ENCODE data around the gene SLC35C1. TPM values are rescaled to one million over a fixed set of nuclear protein-coding genes. Genes with fewer than 3 reads are reported as not detected.

The SLC35C1 gene
- total RNA-seq, 1 experiment from 2014 or later, result 14.0 TPM

GRCh38 chr11:45791524-45791923 lies 13.4 kb upstream of the SLC35C1 start:
- Mint-ChIP-seq H3K4me3 (ENCODE audit: unreplicated experiment) (no peak overlapping the region), H3K4me1 (ENCODE audit: low read depth, unreplicated experiment) (no peaks in the 10 kb centered on the region), H3K9me3 (ENCODE audit: unreplicated experiment) (no peaks in the 10 kb centered on the region), H3K36me3 (ENCODE audit: insufficient read depth, unreplicated experiment) (no peaks in the 10 kb centered on the region), H3K27me3 (ENCODE audit: insufficient read depth, unreplicated experiment) (no peaks in the 10 kb centered on the region), H3K27ac (ENCODE audit: unreplicated experiment) (no peak overlapping the region)
- BruUV-seq (replicated peaks), result no TSS peak
- DNase-seq, result no peak
- Histone ChIP-seq H3K4me3 (ENCODE audit: low read depth, low read length) (no peak overlapping the region), H3K36me3 (ENCODE audit: control insufficient read depth, insufficient read depth, low read length) (no peaks in the 10 kb centered on the region), H3K27me3 (replicated peaks; ENCODE audit: control insufficient read depth, insufficient read depth, low read length) (no peaks in the 10 kb centered on the region), H3K4me1 (no peaks in the 10 kb centered on the region), H3K9me3 (no peaks in the 10 kb centered on the region)
- TF ChIP-seq, protein P1, sequence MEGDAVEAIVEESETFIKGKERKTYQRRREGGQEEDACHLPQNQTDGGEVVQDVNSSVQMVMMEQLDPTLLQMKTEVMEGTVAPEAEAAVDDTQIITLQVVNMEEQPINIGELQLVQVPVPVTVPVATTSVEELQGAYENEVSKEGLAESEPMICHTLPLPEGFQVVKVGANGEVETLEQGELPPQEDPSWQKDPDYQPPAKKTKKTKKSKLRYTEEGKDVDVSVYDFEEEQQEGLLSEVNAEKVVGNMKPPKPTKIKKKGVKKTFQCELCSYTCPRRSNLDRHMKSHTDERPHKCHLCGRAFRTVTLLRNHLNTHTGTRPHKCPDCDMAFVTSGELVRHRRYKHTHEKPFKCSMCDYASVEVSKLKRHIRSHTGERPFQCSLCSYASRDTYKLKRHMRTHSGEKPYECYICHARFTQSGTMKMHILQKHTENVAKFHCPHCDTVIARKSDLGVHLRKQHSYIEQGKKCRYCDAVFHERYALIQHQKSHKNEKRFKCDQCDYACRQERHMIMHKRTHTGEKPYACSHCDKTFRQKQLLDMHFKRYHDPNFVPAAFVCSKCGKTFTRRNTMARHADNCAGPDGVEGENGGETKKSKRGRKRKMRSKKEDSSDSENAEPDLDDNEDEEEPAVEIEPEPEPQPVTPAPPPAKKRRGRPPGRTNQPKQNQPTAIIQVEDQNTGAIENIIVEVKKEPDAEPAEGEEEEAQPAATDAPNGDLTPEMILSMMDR (IDR thresholded peaks at IDR 0.05; ENCODE audit: insufficient read depth in 1 of 2, low read depth in 1 of 2, low read length in 1 of 2, severe bottlenecking in 1 of 2, unreplicated experiment in 1 of 2), result no peak
- CTCF ChIA-PET, result no interaction called here
- intact Hi-C loops (cut with micrococcal nuclease; ENCODE audit: unreplicated experiment), result no loop called here
- POLR2A ChIA-PET, result no interaction called here

DNA sequence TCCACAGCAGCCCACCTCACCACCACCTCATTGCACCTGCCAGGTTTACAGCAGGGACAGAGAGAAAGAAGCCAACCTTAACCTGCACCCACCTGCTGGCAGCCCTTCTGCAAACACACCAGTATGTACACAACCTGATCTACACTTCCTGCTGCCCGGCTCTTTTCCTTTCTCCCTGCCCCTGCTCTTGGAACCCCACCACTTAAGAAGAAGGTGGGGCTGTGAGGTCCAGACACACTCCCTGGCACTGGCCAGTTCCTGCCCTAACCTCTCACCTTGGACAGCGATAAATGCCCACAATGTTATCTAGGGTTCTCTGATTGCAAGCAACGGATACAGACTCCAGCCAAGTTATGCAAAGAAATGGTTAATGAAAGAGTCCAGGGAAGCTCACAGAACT lies 10.8 kb upstream of the SLC35C1 start:
- Histone ChIP-seq H3K27me3 (replicated peaks; ENCODE audit: control insufficient read depth, insufficient read depth, low read length) (no peaks in the 10 kb centered on the region), H3K9me3 (no peaks in the 10 kb centered on the region), H3K36me3 (ENCODE audit: control insufficient read depth, insufficient read depth, low read length) (no peaks in the 10 kb centered on the region), H3K4me3 (ENCODE audit: low read depth, low read length) (no peak overlapping the region), H3K4me1 (0 out of 2 replicates have a peak, but pooled peaks cover 4% of the 10 kb centered on the region)
- H3K36me3 Mint-ChIP-seq (ENCODE audit: insufficient read depth, unreplicated experiment), result no peaks in the 10 kb centered on the region
- no peak for DNase-seq
- POLR2A ChIA-PET, result no interaction called here
- intact Hi-C loops (cut with micrococcal nuclease; ENCODE audit: unreplicated experiment), result no loop called here
- no peak overlapping the region for H3K27ac Mint-ChIP-seq (ENCODE audit: unreplicated experiment)
- TF ChIP-seq, protein P1 (IDR thresholded peaks at IDR 0.05; ENCODE audit: insufficient read depth in 1 of 2, low read depth in 1 of 2, low read length in 1 of 2, severe bottlenecking in 1 of 2, unreplicated experiment in 1 of 2), result no peak
- no peaks in the 10 kb centered on the region for H3K27me3 Mint-ChIP-seq (ENCODE audit: insufficient read depth, unreplicated experiment)
- no TSS peak for BruUV-seq (replicated peaks)
- CTCF ChIA-PET, result no interaction called here
- H3K4me1 Mint-ChIP-seq (ENCODE audit: low read depth, unreplicated experiment), result no peaks in the 10 kb centered on the region
- H3K9me3 Mint-ChIP-seq (ENCODE audit: unreplicated experiment), result no peaks in the 10 kb centered on the region
- no peak overlapping the region for H3K4me3 Mint-ChIP-seq (ENCODE audit: unreplicated experiment)

DNA sequence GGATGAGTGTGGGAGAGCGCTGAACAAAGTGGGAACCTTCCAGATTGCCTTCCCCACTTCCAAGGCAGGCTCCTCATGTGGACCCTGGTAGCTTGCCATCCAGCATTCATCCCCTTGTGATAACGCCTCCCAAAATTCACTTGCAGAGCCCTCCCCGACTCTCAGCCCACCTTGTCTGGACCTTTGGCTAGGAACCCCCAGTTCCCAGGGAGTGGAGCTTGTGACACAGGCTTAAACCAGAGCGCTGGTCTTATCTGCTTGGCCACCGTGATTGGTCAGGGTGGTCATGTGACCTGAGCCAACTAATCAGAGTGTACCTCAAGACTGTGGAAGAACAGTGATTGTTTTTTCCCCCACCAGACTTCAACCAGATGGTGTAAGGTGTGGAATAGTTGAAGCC lies 9.6 kb upstream of the SLC35C1 start:
- H3K27ac Mint-ChIP-seq (ENCODE audit: unreplicated experiment), result no peak overlapping the region
- intact Hi-C loops (cut with micrococcal nuclease; ENCODE audit: unreplicated experiment), result no loop called here
- no peaks in the 10 kb centered on the region for H3K9me3 Mint-ChIP-seq (ENCODE audit: unreplicated experiment)
- no peaks in the 10 kb centered on the region for H3K36me3 Mint-ChIP-seq (ENCODE audit: insufficient read depth, unreplicated experiment)
- no peaks in the 10 kb centered on the region for H3K36me3 ChIP-seq (ENCODE audit: control insufficient read depth, insufficient read depth, low read length)
- H3K4me1 ChIP-seq, result 0 out of 2 replicates have a peak, but pooled peaks cover 4% of the 10 kb centered on the region
- no TSS peak for BruUV-seq (replicated peaks)
- ChIA-PET CTCF (no interaction called here), POLR2A (interaction anchor here (0.6 kb wide), 1 partner anchor 20 kb away, joined by 7 read pairs; no protein-coding TSS in a partner anchor)
- no peaks in the 10 kb centered on the region for H3K27me3 Mint-ChIP-seq (ENCODE audit: insufficient read depth, unreplicated experiment)
- no peaks in the 10 kb centered on the region for H3K27me3 ChIP-seq (replicated peaks; ENCODE audit: control insufficient read depth, insufficient read depth, low read length)
- no peak for DNase-seq
- no peak overlapping the region for H3K4me3 Mint-ChIP-seq (ENCODE audit: unreplicated experiment)
- H3K4me1 Mint-ChIP-seq (ENCODE audit: low read depth, unreplicated experiment), result no peaks in the 10 kb centered on the region
- TF ChIP-seq, protein P1 (IDR thresholded peaks at IDR 0.05; ENCODE audit: insufficient read depth in 1 of 2, low read depth in 1 of 2, low read length in 1 of 2, severe bottlenecking in 1 of 2, unreplicated experiment in 1 of 2), result no peak
- H3K4me3 ChIP-seq (ENCODE audit: low read depth, low read length), result no peak overlapping the region
- H3K9me3 ChIP-seq, result no peaks in the 10 kb centered on the region
